Karpas-422 (cell line): Measurements from ENCODE around the gene NR1H4. TPM values are rescaled to one million over a fixed set of nuclear protein-coding genes. Genes with fewer than 3 reads are reported as not detected.
"Not testable (repeated sequence)": the region's sequence is repeated elsewhere in the genome, so short reads cannot be mapped to it uniquely, and the experiment has no call there.

Experiments used
- DNase-seq: peaks from one replicate; pipeline ENCODE4 v3.0.0-alpha.2; 2015
- H2AFZ ChIP-seq: fragments of 200-600 bp; sonication (generic); 2 replicates; pipeline ENCODE4 v1.6.1; 2014; ENCODE audit warnings: antibody characterized with exemption, low read length, mixed read lengths
- H3K27ac ChIP-seq: fragments of 200-600 bp; sonication (generic); 2 replicates; pipeline ENCODE4 v1.5.1; 2014; ENCODE audit warnings: mild to moderate bottlenecking, low read length, moderate library complexity
- H3K27me3 ChIP-seq: fragments of 200-600 bp; sonication (generic); 2 replicates; pipeline ENCODE4 v1.6.1; 2014; ENCODE audit warnings: low read length, mixed read lengths
- H3K36me3 ChIP-seq: fragments of 200-600 bp; sonication (generic); 2 replicates; pipeline ENCODE4 v1.6.1; 2014; ENCODE audit warnings: low read length, mixed read lengths; ENCODE audit not compliant: insufficient read depth
- H3K4me1 ChIP-seq: fragments of 200-600 bp; sonication (generic); 2 replicates; pipeline ENCODE4 v1.6.1; 2014; ENCODE audit warnings: mild to moderate bottlenecking, low read length, mixed read lengths
- H3K4me2 ChIP-seq: fragments of 200-600 bp; sonication (generic); 2 replicates; pipeline ENCODE4 v1.6.1; 2014; ENCODE audit warnings: low read length, low read depth, mild to moderate bottlenecking; ENCODE audit not compliant: poor library complexity, severe bottlenecking
- H3K4me3 ChIP-seq: fragments of 200-600 bp; sonication (generic); 2 replicates; pipeline ENCODE4 v1.5.1; 2014; ENCODE audit warnings: mild to moderate bottlenecking, antibody characterized with exemption, low read length, mixed read lengths
- H3K79me2 ChIP-seq: fragments of 200-600 bp; sonication (generic); 2 replicates; pipeline ENCODE4 v1.6.1; 2014; ENCODE audit warnings: mild to moderate bottlenecking, low read length, mixed read lengths
- H3K9ac ChIP-seq: fragments of 200-600 bp; sonication (generic); 2 replicates; pipeline ENCODE4 v1.6.0; 2014; ENCODE audit warnings: low read length
- H3K9me2 ChIP-seq: fragments of 200-600 bp; sonication (generic), shearing (Covaris generic); replicated peaks from 2 replicates; pipeline ENCODE4 v1.6.0; 2014; ENCODE audit warnings: mild to moderate bottlenecking, low read length, moderate library complexity; ENCODE audit not compliant: insufficient read depth
- H3K9me3 ChIP-seq: fragments of 300-700, 200-600 bp; sonication (generic); 2 replicates; pipeline ENCODE4 v1.6.1; 2014; ENCODE audit warnings: low read length, mixed read lengths
- H4K20me1 ChIP-seq: fragments of 200-600 bp; sonication (generic); 2 replicates; pipeline ENCODE4 v1.6.1; 2014; ENCODE audit warnings: mild to moderate bottlenecking, antibody characterized with exemption, low read length, low read depth; ENCODE audit not compliant: insufficient read depth
- total RNA-seq: library from RNA; depleted of rRNA; stranded (reverse); fragments of >200 nt; shearing (Covaris generic); gene quantifications from 2 replicates; pipeline ENCODE4 v1.2.3, GENCODE V29; 2014; ENCODE audit warnings: low replicate concordance

Gene NR1H4
- total RNA-seq, 1 experiment from 2014 or later = not detected

DNA sequence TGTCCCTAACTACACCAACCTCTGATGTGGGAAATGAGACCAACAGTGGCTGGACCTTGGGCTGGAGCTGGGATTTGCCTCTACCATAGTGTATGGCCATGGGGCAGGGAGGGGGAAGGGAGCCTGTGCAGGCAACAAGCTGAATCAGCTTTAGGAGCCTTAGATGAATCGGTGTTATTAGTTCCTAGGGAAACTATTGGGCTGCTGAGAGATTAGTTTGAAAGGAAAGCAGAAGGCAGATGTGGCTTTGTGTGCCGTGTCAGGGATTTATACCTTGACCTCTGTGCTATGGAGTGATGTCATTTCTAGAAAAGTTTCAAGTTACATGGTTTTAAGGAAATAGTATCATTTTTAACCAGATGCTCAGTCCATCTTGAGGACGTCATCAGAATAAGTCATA is 80.3 kb downstream of the NR1H4 start:
- no peaks in the 10 kb centered on the region for H4K20me1 ChIP-seq
- no peak overlapping the region for H3K27ac ChIP-seq
- H3K4me1 ChIP-seq = peaks cover 4% of the 10 kb centered on the region; the same call in 1 of the 2 replicates
- H3K9me3 ChIP-seq = no peaks in the 10 kb centered on the region
- no peak overlapping the region for H3K4me3 ChIP-seq
- H3K36me3 ChIP-seq = no peaks in the 10 kb centered on the region
- no peak overlapping the region for H2AFZ ChIP-seq
- DNase-seq = no peak
- no peak overlapping the region for H3K9ac ChIP-seq
- no peaks in the 10 kb centered on the region for H3K9me2 ChIP-seq
- no peak overlapping the region for H3K4me2 ChIP-seq
- no peaks in the 10 kb centered on the region for H3K79me2 ChIP-seq
- H3K27me3 ChIP-seq = no peaks in the 10 kb centered on the region

DNA sequence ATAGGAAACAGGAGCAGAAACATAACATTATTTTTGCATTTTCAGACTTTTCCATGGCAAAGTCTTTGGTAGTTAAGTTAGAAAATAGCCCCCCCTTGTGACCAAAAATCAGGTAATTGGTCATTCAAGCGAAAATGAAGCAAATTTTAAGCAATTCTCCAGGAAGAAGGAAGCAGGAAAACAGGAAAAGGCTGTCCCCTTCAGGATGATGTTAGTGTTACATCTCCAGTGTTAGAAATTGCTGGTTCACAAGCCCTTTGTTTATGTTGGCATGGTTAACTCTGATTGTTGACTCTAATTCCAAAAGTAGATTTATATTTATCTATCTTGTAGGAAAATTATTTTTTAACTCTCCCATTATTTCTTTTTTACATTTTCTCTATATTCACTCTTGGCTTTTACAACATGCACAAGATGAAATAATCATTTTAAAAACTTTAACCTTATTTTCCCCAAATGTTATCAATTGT is 81.0 kb downstream of the NR1H4 start:
- no peaks in the 10 kb centered on the region for H3K9me3 ChIP-seq
- no peak overlapping the region for H3K27ac ChIP-seq
- peak; percentile 82 for DNase-seq
- no peaks in the 10 kb centered on the region for H3K27me3 ChIP-seq
- no peaks in the 10 kb centered on the region for H3K36me3 ChIP-seq
- H4K20me1 ChIP-seq = no peaks in the 10 kb centered on the region
- no peak overlapping the region for H3K9ac ChIP-seq
- H3K4me2 ChIP-seq = no peak overlapping the region
- peaks cover 4% of the 10 kb centered on the region; the same call in 1 of the 2 replicates for H3K4me1 ChIP-seq
- no peaks in the 10 kb centered on the region for H3K79me2 ChIP-seq
- no peaks in the 10 kb centered on the region for H3K9me2 ChIP-seq
- H2AFZ ChIP-seq = no peak overlapping the region
- no peak overlapping the region for H3K4me3 ChIP-seq

DNA sequence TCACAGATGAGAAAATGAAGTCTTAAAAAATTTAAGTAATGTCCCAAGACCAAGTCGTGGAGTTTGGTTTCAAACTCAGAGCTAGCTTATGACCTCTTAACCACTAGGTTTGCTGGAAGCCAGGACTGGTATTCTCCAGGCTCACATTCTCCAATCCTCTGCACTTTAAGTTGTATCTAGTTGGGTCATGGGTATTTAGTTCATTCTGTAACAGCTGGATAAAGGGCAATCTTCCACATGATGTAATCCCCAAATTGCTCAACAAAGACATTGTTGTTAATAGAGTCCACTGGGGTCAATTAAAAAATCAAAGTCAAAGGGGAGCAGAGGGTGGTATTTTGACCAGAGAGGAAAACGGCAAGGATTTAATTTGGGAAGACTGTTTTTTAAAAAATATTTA is 82.1 kb downstream of the NR1H4 start:
- Histone ChIP-seq H3K4me3 (no peak overlapping the region), H3K79me2 (no peaks in the 10 kb centered on the region), H3K9me3 (no peaks in the 10 kb centered on the region), H3K36me3 (no peaks in the 10 kb centered on the region), H3K27me3 (no peaks in the 10 kb centered on the region), H2AFZ (no peak overlapping the region), H3K9ac (no peak overlapping the region), H3K27ac (no peak overlapping the region), H4K20me1 (no peaks in the 10 kb centered on the region), H3K9me2 (no peaks in the 10 kb centered on the region), H3K4me2 (no peak overlapping the region), H3K4me1 (peaks cover 4% of the 10 kb centered on the region; the same call in 1 of the 2 replicates)
- DNase-seq = no peak

DNA sequence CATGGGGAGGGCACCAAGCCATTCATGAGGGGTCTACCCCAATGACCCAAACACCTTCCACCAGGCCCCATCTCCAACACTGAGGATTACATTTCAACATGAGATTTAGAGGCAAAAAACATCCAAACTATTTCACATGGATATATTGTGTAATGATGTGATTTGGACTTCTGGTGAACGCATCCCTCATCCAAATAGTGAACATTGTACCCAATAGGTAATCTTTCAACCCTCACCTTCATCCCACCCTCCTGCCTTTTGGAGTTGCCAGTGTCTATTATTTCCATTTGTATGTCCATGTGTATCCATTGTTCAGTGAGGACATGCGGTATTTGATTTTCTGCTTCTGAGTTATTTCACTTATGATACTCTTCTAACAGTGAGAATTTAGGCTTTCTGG is 83.7 kb downstream of the NR1H4 start:
- Histone ChIP-seq H3K36me3 (no peaks in the 10 kb centered on the region), H3K4me3 (no peak overlapping the region), H3K27me3 (no peaks in the 10 kb centered on the region), H3K9me3 (no peaks in the 10 kb centered on the region), H3K9ac (no peak overlapping the region), H3K79me2 (no peaks in the 10 kb centered on the region), H3K4me2 (no peak overlapping the region), H3K9me2 (no peaks in the 10 kb centered on the region), H3K4me1 (no peaks in the 10 kb centered on the region), H2AFZ (no peak overlapping the region), H3K27ac (no peak overlapping the region), H4K20me1 (no peaks in the 10 kb centered on the region)
- DNase-seq = no peak

DNA sequence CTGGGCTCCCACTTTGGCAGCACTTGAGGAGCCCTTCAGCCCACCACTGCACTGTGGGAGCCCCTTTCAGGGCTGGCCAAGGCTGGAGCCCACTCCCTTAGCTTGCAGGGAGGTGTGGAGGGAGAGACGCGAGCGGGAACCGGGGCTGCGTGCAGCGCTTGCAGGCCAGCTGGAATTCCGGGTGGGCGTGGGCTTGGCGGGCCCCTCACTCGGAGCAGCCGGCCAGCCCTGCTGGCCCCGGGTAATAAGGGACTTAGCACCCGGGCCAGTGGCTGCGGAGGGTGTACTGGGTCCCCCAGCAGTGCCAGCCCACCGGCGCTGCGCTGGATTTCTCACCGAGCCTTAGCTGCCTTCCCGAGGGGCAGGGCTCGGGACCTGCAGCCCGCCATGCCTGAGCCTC is 85.6 kb downstream of the NR1H4 start:
- not testable (repeated sequence) for H4K20me1 ChIP-seq, H2AFZ ChIP-seq, H3K4me1 ChIP-seq, H3K79me2 ChIP-seq, H3K9ac ChIP-seq, H3K9me3 ChIP-seq, H3K9me2 ChIP-seq, H3K36me3 ChIP-seq, H3K4me2 ChIP-seq, DNase-seq, H3K27me3 ChIP-seq, H3K4me3 ChIP-seq, H3K27ac ChIP-seq

DNA sequence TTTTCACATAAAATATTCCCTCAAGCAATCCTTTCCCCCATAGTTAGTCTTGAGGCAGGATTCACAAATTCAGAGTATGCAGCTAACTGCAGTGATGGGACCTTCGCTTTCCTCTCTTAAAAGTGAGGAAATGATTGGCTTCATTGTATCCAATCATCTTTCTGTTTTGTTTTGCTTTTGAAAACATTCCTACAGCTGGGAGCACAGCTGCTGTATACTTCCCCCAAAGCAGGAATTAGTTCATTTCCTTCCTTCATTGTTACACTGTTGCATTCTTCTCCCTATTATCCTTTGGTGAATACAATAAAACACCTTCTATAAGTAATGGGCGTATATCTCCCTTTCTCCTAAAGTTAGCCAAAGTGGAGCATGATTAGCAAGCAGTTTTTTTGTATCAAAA is 90.4 kb downstream of the NR1H4 start:
- Histone ChIP-seq H4K20me1 (no peaks in the 10 kb centered on the region), H3K4me2 (no peak overlapping the region), H3K9me2 (no peaks in the 10 kb centered on the region), H3K9ac (no peak overlapping the region), H3K27ac (no peak overlapping the region), H3K79me2 (no peaks in the 10 kb centered on the region), H2AFZ (no peak overlapping the region), H3K4me1 (no peaks in the 10 kb centered on the region), H3K9me3 (no peaks in the 10 kb centered on the region), H3K4me3 (no peak overlapping the region), H3K27me3 (no peaks in the 10 kb centered on the region), H3K36me3 (no peaks in the 10 kb centered on the region)
- no peak for DNase-seq

DNA sequence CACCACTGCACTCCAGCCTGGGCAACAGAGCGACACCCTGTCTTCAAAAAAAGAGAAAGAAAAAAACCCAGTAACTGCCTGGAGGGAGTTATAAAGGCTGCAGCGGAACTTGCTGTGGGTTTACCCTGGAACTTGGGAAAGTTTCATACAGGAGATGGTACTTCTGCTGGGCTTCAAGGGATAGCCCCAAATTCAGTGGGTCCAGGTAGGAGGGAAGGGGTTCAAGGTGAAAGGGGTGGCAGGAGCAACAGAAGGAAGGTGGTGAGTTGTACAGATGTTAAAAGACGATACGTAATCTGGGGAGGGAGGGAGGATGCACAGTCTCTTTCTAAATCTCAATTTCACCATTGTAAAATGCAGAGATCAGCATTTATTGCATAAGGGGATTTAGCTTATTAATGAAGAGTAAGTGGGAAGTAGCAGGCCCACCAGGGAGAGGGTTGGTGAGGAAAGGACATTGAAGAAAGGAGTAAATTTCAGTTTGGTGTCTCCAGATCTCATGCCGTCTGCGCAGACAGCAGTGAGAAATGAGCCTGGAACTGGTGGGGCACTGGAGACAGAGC is 91.3 kb downstream of the NR1H4 start:
- H3K36me3 ChIP-seq = no peaks in the 10 kb centered on the region
- H3K9me2 ChIP-seq = no peaks in the 10 kb centered on the region
- no peaks in the 10 kb centered on the region for H3K4me1 ChIP-seq
- H3K4me3 ChIP-seq = no peak overlapping the region
- H3K9me3 ChIP-seq = no peaks in the 10 kb centered on the region
- no peak overlapping the region for H2AFZ ChIP-seq
- no peak overlapping the region for H3K4me2 ChIP-seq
- no peak overlapping the region for H3K27ac ChIP-seq
- H4K20me1 ChIP-seq = no peaks in the 10 kb centered on the region
- DNase-seq = no peak
- no peaks in the 10 kb centered on the region for H3K27me3 ChIP-seq
- H3K9ac ChIP-seq = no peak overlapping the region
- no peaks in the 10 kb centered on the region for H3K79me2 ChIP-seq

DNA sequence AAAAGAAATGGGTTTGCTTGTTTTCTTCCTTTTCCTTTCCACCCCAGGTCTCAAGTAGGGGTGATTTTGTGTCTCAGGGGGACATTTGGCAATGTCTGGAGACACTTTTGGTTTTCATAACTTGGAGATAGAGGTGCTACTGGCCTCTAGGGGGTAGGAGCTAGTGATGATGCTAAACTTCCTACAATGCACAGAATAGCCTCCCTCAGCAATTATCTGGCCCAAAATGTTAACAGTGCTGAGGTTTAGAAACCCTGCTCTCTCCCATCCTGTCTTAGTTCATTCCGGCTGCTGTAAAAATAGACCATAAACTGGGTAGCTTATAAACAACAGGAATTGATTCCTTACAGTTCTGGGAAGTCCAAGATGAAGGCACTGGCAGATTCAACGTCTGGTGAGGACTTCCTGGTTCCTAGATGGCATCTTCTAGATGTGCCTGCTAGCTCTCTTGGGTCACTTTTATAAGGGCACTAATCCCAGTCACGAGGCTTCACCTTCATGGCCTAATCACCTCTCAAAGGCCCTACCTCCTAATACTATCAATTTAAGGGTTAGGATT is 92.4 kb downstream of the NR1H4 start:
- H3K9ac ChIP-seq = no peak overlapping the region
- H3K79me2 ChIP-seq = no peaks in the 10 kb centered on the region
- no peak for DNase-seq
- H3K27me3 ChIP-seq = no peaks in the 10 kb centered on the region
- no peaks in the 10 kb centered on the region for H3K9me3 ChIP-seq
- no peak overlapping the region for H3K4me2 ChIP-seq
- H2AFZ ChIP-seq = no peak overlapping the region
- H4K20me1 ChIP-seq = no peaks in the 10 kb centered on the region
- H3K4me1 ChIP-seq = no peaks in the 10 kb centered on the region
- no peaks in the 10 kb centered on the region for H3K36me3 ChIP-seq
- H3K9me2 ChIP-seq = no peaks in the 10 kb centered on the region
- no peak overlapping the region for H3K27ac ChIP-seq
- H3K4me3 ChIP-seq = no peak overlapping the region
